CD14-positive monocyte (primary cell): ENCODE measurements around the gene BDH1. TPM values are rescaled to one million over a fixed set of nuclear protein-coding genes. Genes with fewer than 3 reads are reported as not detected.

ENCODE experiments used
- DNase-seq, 3 donors: peaks; one replicate each; pipeline ENCODE4 v3.0.0-alpha.2; 2011 to 2022
- H2AFZ ChIP-seq: 2 replicates; pipeline ENCODE4 v1.6.0; 2012; ENCODE audit warnings: mild to moderate bottlenecking, low read depth, low read length, inconsistent platforms; ENCODE audit not compliant: insufficient read depth, poor library complexity, severe bottlenecking
- H3K27ac ChIP-seq, 2 donors: 1 replicate in 1 of 2; 2 replicates in 1 of 2; pipeline ENCODE4 v1.5.1; 2012 to 2013; ENCODE audit warnings: low read length in 2 of 2, control low read depth in 1 of 2, inconsistent platforms in 1 of 2, low read depth in 1 of 2, mild to moderate bottlenecking in 1 of 2
- H3K27me3 ChIP-seq, 2 donors: one replicate each; pipeline versions ENCODE4 v1.6.0 to v1.6.1; 2011 to 2013; ENCODE audit warnings: low read length in 2 of 2; ENCODE audit not compliant: control insufficient read depth in 2 of 2, insufficient read depth in 2 of 2
- H3K36me3 ChIP-seq, 2 donors: replicated peaks in 1 of 2; 1 replicate in 1 of 2; 2 replicates in 1 of 2; pipeline versions ENCODE4 v1.5.1 to v1.6.1; 2012 to 2013; ENCODE audit warnings: low read length in 2 of 2, control low read depth in 1 of 2, inconsistent platforms in 1 of 2, mild to moderate bottlenecking in 1 of 2; ENCODE audit not compliant: insufficient read depth in 2 of 2, control insufficient read depth in 1 of 2
- H3K4me1 ChIP-seq, 2 donors: 1 replicate in 1 of 2; 2 replicates in 1 of 2; pipeline versions ENCODE4 v1.5.1 to v1.6.1; 2012 to 2013; ENCODE audit warnings: low read length in 2 of 2, control low read depth in 1 of 2, inconsistent platforms in 1 of 2, mild to moderate bottlenecking in 1 of 2, moderate library complexity in 1 of 2; ENCODE audit not compliant: insufficient read depth in 2 of 2, control insufficient read depth in 1 of 2
- H3K4me2 ChIP-seq: replicated peaks from 2 replicates; pipeline ENCODE3; 2012; ENCODE audit warnings: low read length, moderate library complexity, mild to moderate bottlenecking; ENCODE audit not compliant: poor library complexity, severe bottlenecking; ENCODE audit errors: extremely low read depth
- H3K4me3 ChIP-seq, 3 experiments: fragments of 200-600 bp in 1 of 3; sonication (generic) in 1 of 3; replicated peaks in 1 of 3; 1 replicate in 2 of 3; 2 replicates in 1 of 3; pipeline ENCODE4 v1.5.1; 2011 to 2013; ENCODE audit warnings: low read length in 3 of 3, mild to moderate bottlenecking in 3 of 3, control low read depth in 2 of 3, low read depth in 2 of 3, inconsistent platforms in 1 of 3, moderate library complexity in 1 of 3
- H3K79me2 ChIP-seq: 2 replicates; pipeline ENCODE4 v1.6.0; 2012; ENCODE audit warnings: mild to moderate bottlenecking, control low read depth, inconsistent platforms, low read length, moderate library complexity; ENCODE audit not compliant: insufficient read depth
- H3K9ac ChIP-seq: 2 replicates; pipeline ENCODE4 v1.6.0; 2017; ENCODE audit warnings: low read length, mild to moderate bottlenecking; ENCODE audit not compliant: insufficient read depth, poor library complexity, severe bottlenecking
- H3K9me3 ChIP-seq, 2 donors: replicated peaks in 1 of 2; 1 replicate in 1 of 2; 2 replicates in 1 of 2; pipeline versions ENCODE4 v1.5.1 to v1.6.1; 2012 to 2013; ENCODE audit warnings: low read length in 2 of 2, control low read depth in 1 of 2; ENCODE audit not compliant: control insufficient read depth in 1 of 2, insufficient read depth in 1 of 2
- H4K20me1 ChIP-seq: 2 replicates; pipeline ENCODE4 v1.6.0; 2012; ENCODE audit warnings: mild to moderate bottlenecking, low read length, control low read depth, moderate library complexity; ENCODE audit not compliant: insufficient read depth
- H3K27ac Mint-ChIP-seq, 7 donors: one replicate each; pipeline ENCODE4 v1.8.0; 2020; ENCODE audit warnings: mild to moderate bottlenecking in 7 of 7, mixed read lengths in 7 of 7, moderate library complexity in 6 of 7, inconsistent platforms in 2 of 7
- H3K27me3 Mint-ChIP-seq, 3 donors: one replicate each; pipeline ENCODE4 v1.8.0; 2021 to 2022; ENCODE audit warnings: low read depth in 3 of 3, mild to moderate bottlenecking in 3 of 3, mixed read lengths in 3 of 3, moderate library complexity in 3 of 3, inconsistent platforms in 1 of 3
- H3K36me3 Mint-ChIP-seq, 2 donors: one replicate each; pipeline ENCODE4 v1.8.0; 2020; ENCODE audit warnings: mixed read lengths in 2 of 2, inconsistent platforms in 1 of 2, mild to moderate bottlenecking in 1 of 2
- H3K4me1 Mint-ChIP-seq: one replicate; pipeline ENCODE4 v1.8.0; 2020; ENCODE audit warnings: mild to moderate bottlenecking, mixed read lengths
- H3K4me3 Mint-ChIP-seq, 2 donors: one replicate each; pipeline ENCODE4 v1.8.0; 2020; ENCODE audit warnings: mild to moderate bottlenecking in 2 of 2, mixed read lengths in 2 of 2, moderate library complexity in 1 of 2
- H3K9me3 Mint-ChIP-seq, 7 donors: one replicate each; pipeline ENCODE4 v1.8.0; 2020 to 2022; ENCODE audit warnings: mixed read lengths in 7 of 7, mild to moderate bottlenecking in 6 of 7, moderate library complexity in 6 of 7, inconsistent platforms in 2 of 7
- WGBS: methylation state at CpG from one replicate; pipeline ENCODE4 v1.1.5; 2013; ENCODE audit warnings: missing lambda C conversion rate; ENCODE audit not compliant: insufficient coverage; 5-methylcytosine and 5-hydroxymethylcytosine counted together
- intact Hi-C, 2 donors: fragments of 100-400 bp; cut with micrococcal nuclease; formaldehyde crosslinking; loops; one replicate each; pipeline versions ENCODE4 v1.15.0 to v1.15.1; 2023
- polyA plus RNA-seq, 3 donors: library from polyadenylated mRNA; depleted of rRNA in 1 of 3; unstranded in 2 of 3; stranded (reverse) in 1 of 3; fragments of 300-500 nt in 2 of 3; fragments of >200 nt in 1 of 3; fragmentation: Illumina TruSeq in 2 of 3; gene quantifications; 1 replicate in 2 of 3; 2 replicates in 1 of 3; pipeline ENCODE4 v1.2.3, GENCODE V29; 2012 to 2021
- TF ChIP-seq, protein P1 (sequence below): fragments of 200-600 bp; IDR thresholded peaks from one replicate; pipeline ENCODE4 v1.8.0; 2022; ENCODE audit warnings: antibody characterized with exemption, mild to moderate bottlenecking

Gene BDH1
- polyA plus RNA-seq, 3 donors = 2.8 to 5.3 (median 5.2) TPM

DNA sequence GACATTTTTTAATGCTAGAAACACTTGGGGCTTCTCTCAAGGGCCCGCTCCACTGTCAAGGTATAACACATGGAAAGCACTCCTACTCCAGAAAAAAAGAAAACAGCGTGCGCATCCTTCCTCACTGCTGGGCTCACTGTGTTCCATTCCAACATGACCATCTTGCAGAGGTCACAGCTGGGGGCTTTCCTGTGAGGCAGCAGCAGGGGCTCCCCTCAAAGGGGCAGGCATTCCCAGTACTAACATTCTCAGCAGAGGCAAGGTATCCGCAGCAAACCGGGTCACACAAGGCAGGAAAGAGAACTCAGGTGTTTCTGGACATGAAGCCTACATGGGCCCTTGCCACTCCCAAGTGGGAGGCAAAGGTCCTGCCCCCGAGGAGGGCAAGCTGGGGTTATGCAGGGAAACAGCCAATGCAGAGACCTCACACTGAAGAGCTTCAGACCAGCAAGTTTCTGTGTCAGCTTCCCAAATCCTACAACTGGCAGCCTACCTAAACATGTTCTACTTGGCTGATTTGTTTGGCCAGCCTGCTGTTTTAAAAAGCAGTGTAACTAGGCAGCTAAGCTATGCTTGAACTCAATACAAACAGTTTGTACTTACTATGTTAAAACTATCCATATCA, 6.4 kb downstream of the BDH1 start:
- DNase-seq = no peak
- Mint-ChIP-seq H3K9me3 (no peaks in the 10 kb centered on the region), H3K36me3 (peaks cover 0 to 3% of the 10 kb centered on the region in 2 donors), H3K4me3 (no peak overlapping the region), H3K27ac (no peak overlapping the region), H3K27me3 (no peaks in the 10 kb centered on the region), H3K4me1 (peaks cover 41% of the 10 kb centered on the region)
- intact Hi-C loops = no loop called here
- Histone ChIP-seq H2AFZ (no peak overlapping the region), H3K27me3 (no peaks in the 10 kb centered on the region), H3K79me2 (peaks cover 73% of the 10 kb centered on the region), H3K4me1 (peaks cover 34 to 39% of the 10 kb centered on the region in 2 donors), H3K9me3 (no peaks in the 10 kb centered on the region), H3K4me3 (no peak overlapping the region), H3K4me2 (no peak overlapping the region), H3K36me3 (no peaks in the 10 kb centered on the region), H3K9ac (no peak overlapping the region), H3K27ac (no peak overlapping the region), H4K20me1 (no peaks in the 10 kb centered on the region)
- WGBS = 89% methylated on average over 3 of the region's 6 CpGs
- TF ChIP-seq, protein P1, sequence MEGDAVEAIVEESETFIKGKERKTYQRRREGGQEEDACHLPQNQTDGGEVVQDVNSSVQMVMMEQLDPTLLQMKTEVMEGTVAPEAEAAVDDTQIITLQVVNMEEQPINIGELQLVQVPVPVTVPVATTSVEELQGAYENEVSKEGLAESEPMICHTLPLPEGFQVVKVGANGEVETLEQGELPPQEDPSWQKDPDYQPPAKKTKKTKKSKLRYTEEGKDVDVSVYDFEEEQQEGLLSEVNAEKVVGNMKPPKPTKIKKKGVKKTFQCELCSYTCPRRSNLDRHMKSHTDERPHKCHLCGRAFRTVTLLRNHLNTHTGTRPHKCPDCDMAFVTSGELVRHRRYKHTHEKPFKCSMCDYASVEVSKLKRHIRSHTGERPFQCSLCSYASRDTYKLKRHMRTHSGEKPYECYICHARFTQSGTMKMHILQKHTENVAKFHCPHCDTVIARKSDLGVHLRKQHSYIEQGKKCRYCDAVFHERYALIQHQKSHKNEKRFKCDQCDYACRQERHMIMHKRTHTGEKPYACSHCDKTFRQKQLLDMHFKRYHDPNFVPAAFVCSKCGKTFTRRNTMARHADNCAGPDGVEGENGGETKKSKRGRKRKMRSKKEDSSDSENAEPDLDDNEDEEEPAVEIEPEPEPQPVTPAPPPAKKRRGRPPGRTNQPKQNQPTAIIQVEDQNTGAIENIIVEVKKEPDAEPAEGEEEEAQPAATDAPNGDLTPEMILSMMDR = no peak

DNA sequence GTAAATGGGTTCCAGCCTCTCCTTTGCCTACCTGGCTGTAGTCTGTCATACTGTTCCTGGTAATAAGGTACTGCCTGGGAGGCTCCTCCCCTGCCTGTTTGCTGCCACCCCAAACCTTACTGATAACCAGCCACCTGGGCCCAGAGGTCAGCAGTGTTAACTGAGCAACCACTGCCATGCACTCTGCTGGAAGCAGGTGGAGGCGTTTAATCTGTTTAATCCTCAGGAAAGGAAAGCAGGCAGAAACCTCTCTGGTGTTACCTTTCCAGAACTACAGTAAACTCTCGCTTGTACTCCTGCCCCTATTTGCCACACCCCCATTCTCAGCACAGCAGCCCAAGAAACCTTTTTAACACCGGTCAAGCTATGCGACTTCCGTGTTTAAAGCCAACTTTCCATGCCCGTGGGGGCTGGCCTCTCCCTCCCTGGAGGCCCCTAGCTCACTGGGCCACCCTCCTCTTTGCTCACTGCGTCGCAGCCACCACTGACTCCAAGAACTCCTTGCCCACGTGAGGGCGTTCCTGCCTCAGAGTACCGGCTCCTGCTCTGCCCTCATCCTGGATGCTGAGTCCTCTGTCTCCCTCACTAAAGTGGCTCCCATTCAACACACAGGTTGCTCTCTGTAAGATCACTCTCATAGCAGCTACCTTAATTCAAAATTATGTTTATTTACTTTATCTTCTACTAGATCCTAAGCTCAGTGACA, 8.3 kb downstream of the BDH1 start:
- WGBS = 94% methylated on average over 9 of the region's 11 CpGs
- H2AFZ ChIP-seq = no peak overlapping the region
- H3K27ac ChIP-seq = peak overlapping the region in 1 of 2 donors; percentile 69
- no peak overlapping the region for H3K4me2 ChIP-seq
- H3K36me3 Mint-ChIP-seq = peaks cover 0 to 7% of the 10 kb centered on the region in 2 donors
- peaks cover 43% of the 10 kb centered on the region for H3K4me1 Mint-ChIP-seq
- H3K79me2 ChIP-seq = peaks cover 65% of the 10 kb centered on the region
- H3K36me3 ChIP-seq = no peaks in the 10 kb centered on the region
- no peaks in the 10 kb centered on the region for H3K9me3 Mint-ChIP-seq
- H3K9me3 ChIP-seq = no peaks in the 10 kb centered on the region
- DNase-seq = no peak
- H3K4me3 Mint-ChIP-seq = no peak overlapping the region
- H3K27me3 ChIP-seq = no peaks in the 10 kb centered on the region
- H3K9ac ChIP-seq = no peak overlapping the region
- peak overlapping the region in 3 of 7 donors; percentile 38 to 70 (median 58) for H3K27ac Mint-ChIP-seq
- H4K20me1 ChIP-seq = no peaks in the 10 kb centered on the region
- TF ChIP-seq, protein P1 = no peak
- no peak overlapping the region for H3K4me3 ChIP-seq
- H3K27me3 Mint-ChIP-seq = no peaks in the 10 kb centered on the region
- intact Hi-C loops = no loop called here
- H3K4me1 ChIP-seq = peaks cover 35 to 41% of the 10 kb centered on the region in 2 donors
